HepG2 (cell line): ENCODE measurements around the gene PTPRU. TPM values are rescaled to one million over a fixed set of nuclear protein-coding genes. Genes with fewer than 3 reads are reported as not detected.

Source experiments
- ATAC-seq: fragments of 200-7000 bp; cut with Tn5 transposase; 3 replicates; pipeline ENCODE4 v1.9.1; 2020; ENCODE audit warnings: mild to moderate bottlenecking, moderate library complexity
- BruUV-seq: library from RNA; stranded (reverse); fragments of 400-500 nt; replicated peaks from 2 replicates; lab custom pipeline; 2021; lab: Mats Ljungman, UMichigan
- CTCF ChIA-PET: fragments of 300-600 bp; formaldehyde crosslinking; extraction: SDS; loops from one replicate; lab custom pipeline; 2021; ENCODE audit warnings: low total read pairs, inconsistent platforms, low intra/inter-chr PET ratio; lab: Yijun Ruan, JAX
- POLR2A ChIA-PET: fragments of 350-600 bp; sonication (Branson Sonifier 250); formaldehyde crosslinking; loops from one replicate; lab custom pipeline; 2020; ENCODE audit warnings: antibody characterized with exemption, inconsistent platforms; lab: Yijun Ruan, JAX
- DNase-seq: peaks from one replicate; pipeline ENCODE4 v3.0.0-alpha.2; 2015; ENCODE audit warnings: low spot score
- FAIRE-seq: peaks from 3 replicates; lab custom pipeline; 2011; peaks lifted over from hg19 to GRCh38; lab: Jason Lieb, UNC
- H2AFZ ChIP-seq: one replicate; pipeline ENCODE4 v1.6.1; 2011; ENCODE audit warnings: low read length, inconsistent platforms
- H3K27ac ChIP-seq: fragments of 300-600 bp; 3 replicates; pipeline ENCODE4 v1.8.0; 2011; ENCODE audit warnings: mixed run types, mild to moderate bottlenecking, mixed read lengths, low read length, inconsistent platforms; ENCODE audit not compliant: insufficient read depth; ENCODE audit errors: extremely low read length
- H3K27me3 ChIP-seq, 2 experiments: fragments of 200-600 bp in 1 of 2; 2 replicates in 1 of 2; 3 replicates in 1 of 2; pipeline versions ENCODE4 v1.6.0 to v1.8.0; 2011; ENCODE audit warnings: low read length in 2 of 2, mild to moderate bottlenecking in 2 of 2, moderate library complexity in 2 of 2, inconsistent platforms in 1 of 2; ENCODE audit not compliant: insufficient read depth in 2 of 2, control insufficient read depth in 1 of 2
- H3K36me3 ChIP-seq, 2 experiments: fragments of 200-600 bp in 1 of 2; replicated peaks in 1 of 2; 2 replicates in 1 of 2; 3 replicates in 1 of 2; pipeline versions ENCODE4 v1.5.1 to v1.8.0; 2011; ENCODE audit warnings: low read length in 2 of 2, inconsistent platforms in 1 of 2; ENCODE audit not compliant: insufficient read depth in 2 of 2, control insufficient read depth in 1 of 2
- H3K4me1 ChIP-seq: 2 replicates; pipeline ENCODE4 v1.5.1; 2012; ENCODE audit warnings: low read length, inconsistent platforms; ENCODE audit not compliant: insufficient read depth
- H3K4me2 ChIP-seq: 2 replicates; pipeline ENCODE4 v1.6.0; 2011; ENCODE audit warnings: low read depth, low read length, inconsistent platforms
- H3K4me3 ChIP-seq, 3 experiments: fragments of 200-600 bp in 1 of 3; sonication (generic), shearing (Covaris generic) in 1 of 3; replicated peaks in 1 of 3; 2 replicates each; pipeline ENCODE4 v1.5.1; 2011 to 2016; ENCODE audit warnings: low read length in 3 of 3, inconsistent platforms in 2 of 3, low read depth in 2 of 3, mild to moderate bottlenecking in 2 of 3, control low read depth in 1 of 3, mixed read lengths in 1 of 3; ENCODE audit not compliant: insufficient read depth in 1 of 3
- H3K79me2 ChIP-seq: one replicate; pipeline ENCODE4 v1.6.1; 2011; ENCODE audit warnings: low read length, inconsistent platforms; ENCODE audit not compliant: insufficient read depth
- H3K9ac ChIP-seq: 2 replicates; pipeline ENCODE4 v1.6.0; 2011; ENCODE audit warnings: mild to moderate bottlenecking, low read depth, low read length, inconsistent platforms; ENCODE audit not compliant: insufficient read depth
- H3K9me3 ChIP-seq: 2 replicates; pipeline ENCODE4 v1.5.1; 2012; ENCODE audit warnings: mild to moderate bottlenecking, low read length
- H4K20me1 ChIP-seq: 2 replicates; pipeline ENCODE4 v1.6.0; 2011; ENCODE audit warnings: inconsistent platforms, mild to moderate bottlenecking, low read length, moderate library complexity; ENCODE audit not compliant: insufficient read depth
- BRD4 ChIP-seq: sonication (generic); formaldehyde crosslinking; IDR thresholded peaks from 2 replicates; pipeline ENCODE4 v1.4.0; 2020; ENCODE audit warnings: missing genetic modification reagents
- CCDC6 ChIP-seq: sonication (generic); formaldehyde crosslinking; IDR thresholded peaks from 2 replicates; pipeline ENCODE4 v1.8.1; 2022; ENCODE audit warnings: mild to moderate bottlenecking, missing genetic modification reagents, moderate library complexity
- GTF3A ChIP-seq: sonication (generic); formaldehyde crosslinking; conservative IDR thresholded peaks from 2 replicates; pipeline ENCODE4 v1.4.0; 2020; ENCODE audit warnings: mild to moderate bottlenecking, missing genetic modification reagents
- IRX3 ChIP-seq: sonication (generic); formaldehyde crosslinking; IDR thresholded peaks from 2 replicates; pipeline ENCODE4 v1.8.1; 2023; ENCODE audit warnings: mild to moderate bottlenecking, low read depth, missing genetic modification reagents, borderline replicate concordance
- NBN ChIP-seq: fragments of 450-650 bp; conservative IDR thresholded peaks from 2 replicates; pipeline ENCODE4 v1.6.1; 2017
- POLR2AphosphoS5 ChIP-seq: IDR thresholded peaks from 2 replicates; pipeline ENCODE4 v1.6.1; 2012; ENCODE audit warnings: low read depth, low read length
- SALL1 ChIP-seq: sonication (generic); formaldehyde crosslinking; IDR thresholded peaks from 2 replicates; pipeline ENCODE4 v1.8.0; 2022; ENCODE audit warnings: mild to moderate bottlenecking, missing genetic modification reagents
- SOX13 ChIP-seq, 3 experiments: fragments of 450-650 bp in 1 of 3; sonication (generic) in 1 of 3; formaldehyde crosslinking in 1 of 3; IDR thresholded peaks in 2 of 3; conservative IDR thresholded peaks in 1 of 3; 2 replicates each; pipeline versions ENCODE4 v1.5.0 to v1.6.1; 2016 to 2020; ENCODE audit warnings: antibody characterized with exemption in 1 of 3, mild to moderate bottlenecking in 1 of 3, missing compliant biosample characterization in 1 of 3, missing genetic modification reagents in 1 of 3, moderate library complexity in 1 of 3
- USF2 ChIP-seq, 2 experiments: sonication (generic) in 1 of 2; formaldehyde crosslinking in 1 of 2; IDR thresholded peaks; 2 replicates each; pipeline versions ENCODE4 v1.5.1 to v1.6.1; 2011 to 2020; ENCODE audit warnings: borderline replicate concordance in 1 of 2, low read depth in 1 of 2, low read length in 1 of 2, mild to moderate bottlenecking in 1 of 2, missing genetic modification reagents in 1 of 2, moderate library complexity in 1 of 2
- YY1 ChIP-seq: IDR thresholded peaks from 2 replicates; pipeline ENCODE4 v1.6.1; 2011; ENCODE audit warnings: low read length, low read depth, moderate library complexity, mild to moderate bottlenecking; ENCODE audit not compliant: insufficient read depth, insufficient replicate concordance
- ZNF354B ChIP-seq: sonication (generic); formaldehyde crosslinking; IDR thresholded peaks from 2 replicates; pipeline ENCODE4 v1.8.0; 2022; ENCODE audit warnings: mild to moderate bottlenecking, missing genetic modification reagents
- ZNF460 ChIP-seq: sonication (generic); formaldehyde crosslinking; IDR thresholded peaks from 2 replicates; pipeline ENCODE4 v1.5.1; 2020; ENCODE audit warnings: missing genetic modification reagents, mild to moderate bottlenecking, borderline replicate concordance
- ZNF740 ChIP-seq: sonication (generic); formaldehyde crosslinking; IDR thresholded peaks from 2 replicates; pipeline ENCODE4 v1.4.0; 2020; ENCODE audit warnings: missing genetic modification reagents
- WGBS: methylation state at CpG from one replicate; pipeline ENCODE4 v1.1.6; 2017; ENCODE audit warnings: low lambda C conversion rate; 5-methylcytosine and 5-hydroxymethylcytosine counted together
- in situ Hi-C: cut with HindIII; loops from 2 replicates; pipeline ENCODE4 v1.10.0; 2017; ENCODE audit warnings: low pct_unique_long_range_greater_than_20kb; ENCODE audit not compliant: extremely low pct_ligation_motif_present
- intact Hi-C: fragments of 100-400 bp; cut with micrococcal nuclease; formaldehyde crosslinking; loops from one replicate; pipeline ENCODE4 v1.10.0; 2022; ENCODE audit not compliant: unreplicated experiment
- polyA plus RNA-seq, 8 experiments: library from polyadenylated mRNA; depleted of rRNA in 3 of 8; stranded (reverse) in 7 of 8; unstranded in 1 of 8; fragments of >200 nt; fragmentation: Illumina TruSeq in 4 of 8; extraction: Trizol in 4 of 8; gene quantifications; 2 replicates each; pipeline versions ENCODE4 v1.2.1 to v1.2.3, GENCODE V29; 2011 to 2016; ENCODE audit warnings: low read depth in 4 of 8, missing spikeins in 1 of 8, mixed read lengths in 1 of 8; ENCODE audit not compliant: insufficient read depth in 1 of 8
- total RNA-seq, 5 experiments: library from RNA; depleted of rRNA; stranded (reverse); fragments of >200 nt; fragmentation: Illumina TruSeq; extraction: Trizol; gene quantifications; 2 replicates each; pipeline ENCODE4 v1.2.3, GENCODE V29; 2016; ENCODE audit warnings: low read depth in 1 of 5
- TF ChIP-seq, protein P1 (sequence below): sonication (generic); formaldehyde crosslinking; IDR thresholded peaks from 2 replicates; pipeline ENCODE4 v1.4.0; 2020; ENCODE audit warnings: low read depth, mild to moderate bottlenecking, missing genetic modification reagents
- TF ChIP-seq, protein P2 (sequence below): fragments of 450-650 bp; IDR thresholded peaks from 2 replicates; pipeline ENCODE4 v1.6.1; 2017

Gene PTPRU
- total and polyA plus RNA-seq, 2 of the 13 experiments (the other 11 are each of a cell fraction or from before 2014, with no cell fraction given): 21.6 to 22.3 TPM

DNA sequence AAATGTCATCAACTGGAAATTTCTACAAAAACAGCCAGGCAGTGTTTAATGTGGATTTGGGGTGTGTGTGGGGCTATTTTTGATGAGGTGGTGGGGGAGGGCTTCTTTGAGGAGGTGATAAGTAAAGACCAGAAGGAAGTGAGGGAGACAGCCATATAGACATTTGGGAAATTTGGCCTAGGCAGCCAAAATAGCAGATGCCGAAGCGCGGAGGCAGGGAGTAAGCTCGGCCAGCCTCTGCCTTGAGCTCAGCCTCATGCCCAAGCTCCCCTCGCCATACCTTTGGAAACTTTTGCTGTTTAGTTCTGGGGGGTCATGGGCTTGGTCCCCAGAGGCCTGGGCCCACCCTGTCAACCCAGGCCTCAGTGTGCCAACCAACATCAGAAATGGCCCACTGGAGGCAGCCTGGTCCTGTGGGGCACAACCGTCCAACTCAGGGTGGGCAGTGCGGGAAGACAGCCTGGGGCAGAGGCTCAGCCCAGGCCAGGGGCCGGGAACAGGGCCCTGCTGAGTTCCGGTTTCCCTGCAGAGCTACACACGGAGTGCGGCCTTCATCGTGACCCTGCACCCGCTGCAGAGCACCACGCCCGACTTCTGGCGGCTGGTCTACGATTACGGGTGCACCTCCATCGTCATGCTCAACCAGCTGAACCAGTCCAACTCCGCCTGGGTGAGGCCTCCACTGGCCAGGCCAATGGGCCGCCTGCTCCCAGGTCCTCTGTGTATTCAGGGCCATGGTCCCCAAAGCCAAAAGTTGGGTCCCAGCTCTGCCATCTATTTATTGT, 84.0 kb downstream of the PTPRU start:
- ATAC-seq (no peak), FAIRE-seq (no peak), DNase-seq (no peak)
- no peak overlapping the region for H3K9ac ChIP-seq
- H3K79me2 ChIP-seq: no peaks in the 10 kb centered on the region
- H3K27ac ChIP-seq: no peak overlapping the region
- POLR2A ChIA-PET: interaction anchor here (1.2 kb wide), 1 partner anchor 449 kb away, joined by 3 read pairs; no protein-coding TSS in a partner anchor
- H3K4me3 ChIP-seq: no peak overlapping the region
- WGBS: 96% methylated on average over 10 of the region's 21 CpGs
- no TSS peak for BruUV-seq
- H4K20me1 ChIP-seq: no peaks in the 10 kb centered on the region
- H3K9me3 ChIP-seq: no peaks in the 10 kb centered on the region
- CTCF ChIA-PET: no interaction called here
- H3K4me2 ChIP-seq: no peak overlapping the region
- in situ Hi-C loops: no loop called here
- H3K4me1 ChIP-seq: peaks cover 13% of the 10 kb centered on the region
- H2AFZ ChIP-seq: no peak overlapping the region
- intact Hi-C loops: no loop called here
- H3K27me3 ChIP-seq: no peaks in the 10 kb centered on the region
- H3K36me3 ChIP-seq: peaks cover 3 to 14% of the 10 kb centered on the region in 2 experiments; a peak in 4 of 5 replicates
- no peak for TF ChIP-seq SOX13 (IDR thresholded peaks at IDR 0.05)
- no peak for TF ChIP-seq SOX13 (CRISPR knock-in tag; conservative IDR thresholded peaks at IDR 0.05 in 1 of 2, IDR thresholded peaks at IDR 0.05 in 1 of 2)
- TF ChIP-seq ZNF354B: no peak
- TF ChIP-seq, protein P1, sequence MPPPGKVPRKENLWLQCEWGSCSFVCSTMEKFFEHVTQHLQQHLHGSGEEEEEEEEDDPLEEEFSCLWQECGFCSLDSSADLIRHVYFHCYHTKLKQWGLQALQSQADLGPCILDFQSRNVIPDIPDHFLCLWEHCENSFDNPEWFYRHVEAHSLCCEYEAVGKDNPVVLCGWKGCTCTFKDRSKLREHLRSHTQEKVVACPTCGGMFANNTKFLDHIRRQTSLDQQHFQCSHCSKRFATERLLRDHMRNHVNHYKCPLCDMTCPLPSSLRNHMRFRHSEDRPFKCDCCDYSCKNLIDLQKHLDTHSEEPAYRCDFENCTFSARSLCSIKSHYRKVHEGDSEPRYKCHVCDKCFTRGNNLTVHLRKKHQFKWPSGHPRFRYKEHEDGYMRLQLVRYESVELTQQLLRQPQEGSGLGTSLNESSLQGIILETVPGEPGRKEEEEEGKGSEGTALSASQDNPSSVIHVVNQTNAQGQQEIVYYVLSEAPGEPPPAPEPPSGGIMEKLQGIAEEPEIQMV (CRISPR knock-in tag): no peak
- no peak for TF ChIP-seq CCDC6 (CRISPR knock-in tag)
- no peak for TF ChIP-seq SALL1 (CRISPR knock-in tag)
- no peak for TF ChIP-seq ZNF460
- TF ChIP-seq ZNF740: no peak
- TF ChIP-seq, protein P2, sequence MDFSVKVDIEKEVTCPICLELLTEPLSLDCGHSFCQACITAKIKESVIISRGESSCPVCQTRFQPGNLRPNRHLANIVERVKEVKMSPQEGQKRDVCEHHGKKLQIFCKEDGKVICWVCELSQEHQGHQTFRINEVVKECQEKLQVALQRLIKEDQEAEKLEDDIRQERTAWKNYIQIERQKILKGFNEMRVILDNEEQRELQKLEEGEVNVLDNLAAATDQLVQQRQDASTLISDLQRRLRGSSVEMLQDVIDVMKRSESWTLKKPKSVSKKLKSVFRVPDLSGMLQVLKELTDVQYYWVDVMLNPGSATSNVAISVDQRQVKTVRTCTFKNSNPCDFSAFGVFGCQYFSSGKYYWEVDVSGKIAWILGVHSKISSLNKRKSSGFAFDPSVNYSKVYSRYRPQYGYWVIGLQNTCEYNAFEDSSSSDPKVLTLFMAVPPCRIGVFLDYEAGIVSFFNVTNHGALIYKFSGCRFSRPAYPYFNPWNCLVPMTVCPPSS: no peak
- no peak for TF ChIP-seq BRD4 (CRISPR knock-in tag)
- no peak for TF ChIP-seq NBN
- no peak for TF ChIP-seq USF2 (IDR thresholded peaks at IDR 0.05; ENCODE audit: low read depth, low read length)
- TF ChIP-seq USF2 (CRISPR knock-in tag; IDR thresholded peaks at IDR 0.05; ENCODE audit: borderline replicate concordance): no peak
- TF ChIP-seq IRX3 (CRISPR knock-in tag): no peak
- TF ChIP-seq GTF3A: no peak
- TF ChIP-seq POLR2AphosphoS5: no peak
- TF ChIP-seq YY1: no peak
